Prostate gland (tissue), 2 donors: ENCODE results near the gene ELFN1. TPM values are rescaled to one million over a fixed set of nuclear protein-coding genes. Genes with fewer than 3 reads are reported as not detected.

Experiments
- DNase-seq: peaks from one replicate; pipeline ENCODE4 v3.0.0-alpha.2; 2019; ENCODE audit warnings: low spot score
- H3K27ac ChIP-seq, 2 donors: fragments of 200-600 bp; sonication (generic); 2 replicates each; pipeline ENCODE4 v1.5.1; 2017 to 2019
- H3K27me3 ChIP-seq: fragments of 200-600 bp; sonication (generic); replicated peaks from 2 replicates; pipeline ENCODE4 v1.5.1; 2019; ENCODE audit not compliant: insufficient read depth
- H3K36me3 ChIP-seq, 2 donors: fragments of 200-600 bp; sonication (generic); 1 replicate in 1 of 2; 2 replicates in 1 of 2; pipeline versions ENCODE4 v1.5.1 to v1.8.1; 2017 to 2019
- H3K4me1 ChIP-seq: fragments of 200-600 bp; sonication (generic); replicated peaks from 2 replicates; pipeline ENCODE4 v1.5.1; 2019
- H3K4me3 ChIP-seq, 2 donors: fragments of 200-600 bp; sonication (generic); 2 replicates each; pipeline ENCODE4 v1.5.1; 2017 to 2019
- H3K9me3 ChIP-seq: fragments of 200-600 bp; sonication (generic); 2 replicates; pipeline ENCODE4 v1.5.1; 2017
- POLR2A ChIP-seq: fragments of 450-650 bp; IDR thresholded peaks from one replicate; pipeline ENCODE4 v1.6.1; 2016; ENCODE audit warnings: antibody characterized with exemption, mild to moderate bottlenecking
- POLR2AphosphoS5 ChIP-seq: sonication (generic); formaldehyde crosslinking; IDR thresholded peaks from one replicate; pipeline ENCODE4 v1.6.1; 2017; ENCODE audit warnings: antibody characterized with exemption
- WGBS: methylation state at CpG from one replicate; pipeline ENCODE4 v1.1.5; 2018; 5-methylcytosine and 5-hydroxymethylcytosine counted together
- intact Hi-C: fragments of 100-400 bp; cut with DNase I; formaldehyde crosslinking; loops from one replicate; pipeline ENCODE4 v1.14.2; 2022
- total RNA-seq, 2 donors: library from RNA; depleted of rRNA; stranded (reverse); fragments of >200 nt; gene quantifications; one replicate each; pipeline ENCODE4 v1.1.0, GENCODE V29; 2016
- TF ChIP-seq, protein P1 (sequence below), 4 experiments: fragments of 200-600 bp in 2 of 4; fragments of 450-650 bp in 2 of 4; sonication (generic) in 2 of 4; IDR thresholded peaks; 1 replicate in 3 of 4; 2 replicates in 1 of 4; pipeline ENCODE4 v1.5.1; 2016 to 2019; ENCODE audit warnings: antibody characterized with exemption in 4 of 4, mild to moderate bottlenecking in 2 of 4, moderate library complexity in 2 of 4

ELFN1 gene
- total RNA-seq, 2 donors from 2014 or later: 2.0 to 3.0 TPM

GRCh38 chr7:1639071-1639470 lies 31.0 kb upstream of the ELFN1 start:
- TF ChIP-seq POLR2AphosphoS5 (no peak), POLR2A (no peak)
- TF ChIP-seq, protein P1, sequence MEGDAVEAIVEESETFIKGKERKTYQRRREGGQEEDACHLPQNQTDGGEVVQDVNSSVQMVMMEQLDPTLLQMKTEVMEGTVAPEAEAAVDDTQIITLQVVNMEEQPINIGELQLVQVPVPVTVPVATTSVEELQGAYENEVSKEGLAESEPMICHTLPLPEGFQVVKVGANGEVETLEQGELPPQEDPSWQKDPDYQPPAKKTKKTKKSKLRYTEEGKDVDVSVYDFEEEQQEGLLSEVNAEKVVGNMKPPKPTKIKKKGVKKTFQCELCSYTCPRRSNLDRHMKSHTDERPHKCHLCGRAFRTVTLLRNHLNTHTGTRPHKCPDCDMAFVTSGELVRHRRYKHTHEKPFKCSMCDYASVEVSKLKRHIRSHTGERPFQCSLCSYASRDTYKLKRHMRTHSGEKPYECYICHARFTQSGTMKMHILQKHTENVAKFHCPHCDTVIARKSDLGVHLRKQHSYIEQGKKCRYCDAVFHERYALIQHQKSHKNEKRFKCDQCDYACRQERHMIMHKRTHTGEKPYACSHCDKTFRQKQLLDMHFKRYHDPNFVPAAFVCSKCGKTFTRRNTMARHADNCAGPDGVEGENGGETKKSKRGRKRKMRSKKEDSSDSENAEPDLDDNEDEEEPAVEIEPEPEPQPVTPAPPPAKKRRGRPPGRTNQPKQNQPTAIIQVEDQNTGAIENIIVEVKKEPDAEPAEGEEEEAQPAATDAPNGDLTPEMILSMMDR (IDR thresholded peaks at IDR 0.05): no peak
- Histone ChIP-seq H3K27ac (no peak overlapping the region), H3K36me3 (no peaks in the 10 kb centered on the region), H3K4me3 (no peak overlapping the region), H3K27me3 (peaks cover 2% of the 10 kb centered on the region), H3K9me3 (no peaks in the 10 kb centered on the region), H3K4me1 (no peaks in the 10 kb centered on the region)
- no peak for DNase-seq
- WGBS: 97% methylated on average over 8 of the region's 8 CpGs
- intact Hi-C loops: no loop called here

DNA sequence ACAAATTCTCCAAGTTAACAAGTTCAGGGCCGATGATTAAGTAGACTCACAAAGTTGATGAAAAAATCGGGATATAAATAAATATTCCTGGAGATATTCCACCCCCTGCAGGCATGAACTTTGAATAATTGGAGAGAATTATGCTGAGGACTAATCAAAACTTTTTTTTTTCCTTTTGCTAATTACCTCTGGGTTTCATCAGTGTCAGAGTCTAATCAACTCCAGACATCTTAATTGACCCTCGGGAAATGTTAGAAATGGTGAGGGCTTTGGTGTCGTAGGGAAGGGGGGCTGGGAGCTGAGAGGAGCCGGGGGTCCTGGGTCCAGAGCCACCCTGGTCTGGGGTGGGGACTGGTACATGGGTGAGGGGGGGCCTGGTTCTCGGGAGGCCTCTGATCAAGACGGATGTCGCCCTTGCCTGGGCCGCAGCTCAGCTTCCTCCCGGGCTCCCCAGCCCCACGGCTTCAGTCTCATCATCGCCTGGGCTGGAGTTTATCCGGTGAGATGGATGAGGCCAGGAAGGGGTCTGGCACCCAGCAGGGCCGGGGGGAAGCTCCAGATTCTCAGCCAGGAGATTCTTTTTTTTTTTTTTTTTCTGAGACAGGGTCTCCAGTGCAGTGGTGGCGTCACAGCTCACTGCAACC lies 30.4 kb upstream of the ELFN1 start:
- H3K27ac ChIP-seq: no peak overlapping the region
- no peaks in the 10 kb centered on the region for H3K9me3 ChIP-seq
- H3K36me3 ChIP-seq: no peaks in the 10 kb centered on the region
- WGBS: 59% methylated on average over 15 of the region's 15 CpGs
- H3K27me3 ChIP-seq: peaks cover 2% of the 10 kb centered on the region
- no peak for DNase-seq
- no peak overlapping the region for H3K4me3 ChIP-seq
- intact Hi-C loops: no loop called here
- no peaks in the 10 kb centered on the region for H3K4me1 ChIP-seq
- TF ChIP-seq, protein P1 (IDR thresholded peaks at IDR 0.05): no peak
- TF ChIP-seq POLR2A (no peak), POLR2AphosphoS5 (no peak)

GRCh38 chr7:1640376-1641172 lies 29.5 kb upstream of the ELFN1 start:
- no peaks in the 10 kb centered on the region for H3K36me3 ChIP-seq
- peaks cover 2% of the 10 kb centered on the region for H3K27me3 ChIP-seq
- intact Hi-C loops: no loop called here
- WGBS: 68% methylated on average over 21 of the region's 21 CpGs
- no peaks in the 10 kb centered on the region for H3K4me1 ChIP-seq
- no peak for DNase-seq
- no peaks in the 10 kb centered on the region for H3K9me3 ChIP-seq
- no peak overlapping the region for H3K4me3 ChIP-seq
- TF ChIP-seq POLR2A: no peak
- no peak overlapping the region for H3K27ac ChIP-seq

GRCh38 chr7:1641173-1641572 lies 28.9 kb upstream of the ELFN1 start:
- Histone ChIP-seq H3K4me3 (no peak overlapping the region), H3K4me1 (no peaks in the 10 kb centered on the region), H3K27me3 (peaks cover 2% of the 10 kb centered on the region), H3K36me3 (no peaks in the 10 kb centered on the region), H3K9me3 (no peaks in the 10 kb centered on the region), H3K27ac (no peak overlapping the region)
- 91% methylated on average over 11 of the region's 11 CpGs for WGBS
- DNase-seq: no peak
- intact Hi-C loops: no loop called here
- TF ChIP-seq POLR2A: no peak
- TF ChIP-seq POLR2AphosphoS5: no peak
- TF ChIP-seq, protein P1 (IDR thresholded peaks at IDR 0.05): no peak

DNA sequence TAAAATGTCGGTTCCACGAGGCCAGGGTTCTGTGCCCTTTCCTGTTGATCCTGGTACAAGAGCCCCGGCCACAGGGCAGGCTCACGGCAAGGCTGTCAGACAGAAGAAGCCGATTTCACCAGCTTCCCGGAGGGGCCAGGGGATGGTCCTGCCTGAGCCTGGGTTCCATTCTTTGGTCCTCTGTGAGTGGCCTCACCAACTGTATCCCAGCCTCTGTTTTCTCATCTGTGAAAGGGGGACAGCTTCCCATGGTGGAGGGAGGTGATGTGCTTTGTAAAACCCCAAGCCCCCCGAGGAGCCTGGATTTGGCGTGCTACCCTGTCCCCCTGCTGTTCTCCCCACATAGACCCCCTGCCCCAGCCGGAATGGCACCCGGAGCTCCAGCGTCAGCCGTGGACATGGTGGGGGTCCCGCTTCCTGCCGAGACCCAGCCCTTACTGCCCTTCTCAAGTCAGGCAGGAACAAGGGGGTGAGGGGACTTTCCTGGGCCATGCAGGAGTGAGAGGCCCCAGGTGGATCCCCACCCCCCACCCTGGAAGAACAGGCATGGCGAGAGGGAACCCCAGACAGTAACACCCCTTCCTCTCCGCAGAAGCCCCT lies 28.3 kb upstream of the ELFN1 start:
- Histone ChIP-seq H3K27ac (no peak overlapping the region), H3K9me3 (no peaks in the 10 kb centered on the region), H3K27me3 (peaks cover 2% of the 10 kb centered on the region), H3K36me3 (no peaks in the 10 kb centered on the region), H3K4me3 (no peak overlapping the region), H3K4me1 (no peaks in the 10 kb centered on the region)
- no peak for DNase-seq
- TF ChIP-seq POLR2A (no peak), POLR2AphosphoS5 (no peak)
- TF ChIP-seq, protein P1 (IDR thresholded peaks at IDR 0.05): no peak
- intact Hi-C loops: no loop called here
- WGBS: 82% methylated on average over 15 of the region's 16 CpGs
